ENCODE data around the gene FXYD7.

GRCh38 chr19:35106898-35107541, 36.0 kb upstream of the FXYD7 start:
- no peak for TF ChIP-seq POLR2AphosphoS5 (IDR thresholded peaks at IDR 0.05; ENCODE audit: low read depth, low read length)
- no peak for TF ChIP-seq TAF1 (IDR thresholded peaks at IDR 0.05; ENCODE audit: borderline replicate concordance, insufficient read depth, low read length)
- no peak for TF ChIP-seq REST (IDR thresholded peaks at IDR 0.05; ENCODE audit: insufficient read depth in 1 of 2, low read depth in 2 of 2, low read length in 2 of 2)
- no peak for TF ChIP-seq SIN3A (IDR thresholded peaks at IDR 0.05; ENCODE audit: borderline replicate concordance, insufficient read depth, low read length)
- TF ChIP-seq FOXP2 (optimal IDR thresholded peaks at IDR 0.05; ENCODE audit: borderline replicate concordance, extremely low read depth, extremely low read length, insufficient read depth), result no peak
